GM12874 (cell line): ENCODE data around the gene MYOM1.

ENCODE experiments used
- TF ChIP-seq, protein P1 (sequence below): IDR thresholded peaks from 2 replicates; pipeline ENCODE4 v1.5.1; 2011; ENCODE audit warnings: low read depth, mild to moderate bottlenecking, control low read depth, low read length, moderate library complexity; ENCODE audit not compliant: insufficient read depth

MYOM1 gene

DNA sequence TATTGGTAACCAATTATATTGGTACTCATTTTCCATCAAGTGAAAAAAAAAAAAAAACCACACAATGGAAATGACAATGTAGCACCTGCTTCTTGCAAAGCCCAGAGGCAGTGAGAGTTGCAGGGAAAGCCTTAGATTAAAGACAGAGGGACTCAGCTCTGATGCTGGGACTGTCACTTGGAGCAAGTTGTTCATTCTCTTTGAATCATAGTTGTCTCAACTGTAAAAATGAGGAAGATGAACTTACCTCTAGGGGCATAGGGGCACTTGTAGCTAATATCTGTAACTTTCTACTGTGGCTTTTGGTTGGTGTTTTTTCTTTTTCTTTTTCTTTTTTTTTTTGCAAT is 125.5 kb downstream of the MYOM1 start:
- TF ChIP-seq, protein P1, sequence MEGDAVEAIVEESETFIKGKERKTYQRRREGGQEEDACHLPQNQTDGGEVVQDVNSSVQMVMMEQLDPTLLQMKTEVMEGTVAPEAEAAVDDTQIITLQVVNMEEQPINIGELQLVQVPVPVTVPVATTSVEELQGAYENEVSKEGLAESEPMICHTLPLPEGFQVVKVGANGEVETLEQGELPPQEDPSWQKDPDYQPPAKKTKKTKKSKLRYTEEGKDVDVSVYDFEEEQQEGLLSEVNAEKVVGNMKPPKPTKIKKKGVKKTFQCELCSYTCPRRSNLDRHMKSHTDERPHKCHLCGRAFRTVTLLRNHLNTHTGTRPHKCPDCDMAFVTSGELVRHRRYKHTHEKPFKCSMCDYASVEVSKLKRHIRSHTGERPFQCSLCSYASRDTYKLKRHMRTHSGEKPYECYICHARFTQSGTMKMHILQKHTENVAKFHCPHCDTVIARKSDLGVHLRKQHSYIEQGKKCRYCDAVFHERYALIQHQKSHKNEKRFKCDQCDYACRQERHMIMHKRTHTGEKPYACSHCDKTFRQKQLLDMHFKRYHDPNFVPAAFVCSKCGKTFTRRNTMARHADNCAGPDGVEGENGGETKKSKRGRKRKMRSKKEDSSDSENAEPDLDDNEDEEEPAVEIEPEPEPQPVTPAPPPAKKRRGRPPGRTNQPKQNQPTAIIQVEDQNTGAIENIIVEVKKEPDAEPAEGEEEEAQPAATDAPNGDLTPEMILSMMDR, result 0 out of 2 replicates have a peak, but pooled peaks have one; percentile 2

DNA sequence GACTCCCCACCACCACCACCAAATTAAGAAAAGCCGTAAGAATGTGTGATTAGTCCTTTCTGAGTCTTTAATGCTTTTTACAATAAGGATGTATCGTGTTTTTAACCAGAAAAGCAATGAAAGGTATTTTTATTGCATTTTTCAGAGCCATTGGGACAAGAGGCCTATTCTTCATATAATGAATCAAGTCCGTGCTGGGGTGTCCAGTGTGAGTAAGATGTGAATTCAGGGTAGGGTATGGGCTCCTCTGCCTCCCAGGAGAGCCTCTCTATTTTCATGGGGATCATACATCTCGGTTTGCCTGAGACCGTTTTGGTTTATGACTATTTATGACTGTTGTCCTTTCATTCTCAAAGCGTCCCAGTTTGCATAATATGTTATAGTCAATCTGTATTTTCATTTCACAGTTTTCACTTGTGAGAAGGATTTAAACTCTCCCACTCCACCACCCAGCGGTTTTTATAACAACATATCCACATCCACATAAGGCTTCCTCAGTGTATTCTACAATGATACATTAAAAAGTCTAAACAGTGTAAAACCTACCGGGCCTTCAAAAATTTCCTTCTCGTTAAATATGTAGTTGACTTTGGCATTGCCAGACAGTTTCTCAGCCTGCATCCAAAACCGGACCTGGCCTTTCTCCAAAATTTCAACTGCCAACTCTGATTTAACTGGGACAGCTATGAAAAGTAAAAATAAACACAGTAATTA is 126.0 kb downstream of the MYOM1 start:
- TF ChIP-seq, protein P1, result no peak

DNA sequence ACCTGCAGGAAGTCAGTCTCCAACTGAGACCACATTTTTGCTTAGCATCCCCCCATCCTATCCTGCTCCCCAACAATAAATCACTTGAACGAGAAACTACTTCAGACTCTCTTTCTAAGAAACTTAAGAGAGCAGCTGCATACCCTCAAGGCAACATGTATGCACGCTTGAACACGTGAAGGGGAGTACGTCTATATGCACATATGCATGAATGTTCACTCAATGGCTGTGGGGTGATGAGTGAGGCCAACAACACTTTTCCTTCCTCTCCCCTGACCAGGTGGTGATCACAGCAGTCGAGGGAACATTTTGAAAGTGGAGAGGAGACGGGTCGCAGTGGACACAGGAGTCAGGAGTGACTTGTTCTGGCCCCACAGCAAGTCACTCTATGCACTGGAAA is 127.0 kb downstream of the MYOM1 start:
- TF ChIP-seq, protein P1, result no peak

DNA sequence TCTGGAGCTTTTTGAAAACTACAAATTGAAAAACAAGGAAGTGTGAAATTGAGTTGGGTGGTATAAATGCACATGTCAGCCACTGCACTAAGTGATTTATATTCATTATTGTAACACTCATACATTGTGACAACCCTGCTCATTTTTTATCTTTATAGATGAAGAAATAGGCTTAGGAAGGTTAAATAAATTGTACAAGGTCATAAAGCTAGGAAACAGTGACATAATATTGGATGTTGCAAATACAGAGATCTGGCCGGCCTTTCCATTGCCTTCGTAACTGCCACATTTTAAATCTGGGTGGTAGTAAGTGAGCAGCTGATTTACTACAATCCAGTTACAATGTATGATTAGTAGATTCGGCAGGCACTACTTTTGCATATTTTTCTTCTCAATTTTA is 130.2 kb downstream of the MYOM1 start:
- TF ChIP-seq, protein P1, result no peak

DNA sequence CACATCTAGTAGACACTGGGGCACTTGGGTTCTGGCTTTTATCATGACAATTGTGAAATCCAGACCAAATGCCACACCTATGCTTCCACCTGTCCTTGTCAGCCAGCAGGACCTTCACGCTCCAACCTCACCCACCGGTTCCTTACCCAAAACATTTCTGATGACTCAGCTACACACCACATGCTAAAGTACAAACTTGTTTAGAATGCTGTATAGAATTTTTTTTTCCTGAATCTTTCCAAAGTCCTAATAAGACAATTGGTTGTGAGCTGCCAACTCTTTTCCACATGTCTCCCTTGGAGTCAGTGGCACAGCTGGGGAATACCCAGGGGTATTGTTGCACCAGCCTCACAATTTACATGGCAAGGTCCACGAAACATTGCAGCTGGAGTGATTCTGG is 131.3 kb downstream of the MYOM1 start:
- TF ChIP-seq, protein P1, result no peak

DNA sequence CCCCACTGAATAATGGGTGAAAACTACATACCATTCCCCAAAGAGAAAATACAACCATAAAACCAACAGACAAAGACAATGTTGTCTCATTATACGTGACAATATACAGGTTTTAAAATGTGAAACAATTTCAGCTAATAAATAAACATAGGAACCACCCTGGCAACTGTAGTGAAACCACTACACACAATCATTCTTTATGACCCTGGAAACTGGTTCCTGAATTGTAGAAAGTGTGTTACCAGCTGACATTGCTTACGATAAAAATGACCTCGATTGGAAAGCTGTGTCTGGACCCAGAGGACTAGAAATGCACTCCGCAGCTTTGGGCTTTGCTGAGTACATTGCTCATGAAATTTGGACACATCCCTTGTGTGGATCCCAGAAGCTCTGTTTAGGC is 132.9 kb downstream of the MYOM1 start:
- TF ChIP-seq, protein P1, result no peak

DNA sequence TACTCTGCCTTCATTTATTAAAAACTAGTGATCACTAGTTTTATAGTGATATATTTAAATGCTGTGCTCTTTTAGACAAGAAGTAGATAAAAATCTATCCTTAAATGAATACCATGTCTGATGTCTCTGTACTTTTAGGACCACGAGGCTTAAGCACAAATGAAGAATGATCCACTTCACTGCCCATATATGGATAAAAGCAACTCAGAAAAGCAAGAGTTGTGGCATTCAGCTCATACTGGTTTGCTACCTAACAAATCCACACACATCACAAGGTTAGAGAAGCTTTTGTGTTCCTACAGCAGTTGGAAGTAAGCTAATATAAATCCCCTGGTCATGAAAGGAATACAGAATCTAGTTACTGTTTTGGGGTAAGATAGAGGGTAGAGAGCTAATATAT is 134.2 kb downstream of the MYOM1 start:
- TF ChIP-seq, protein P1, result no peak
